GM10266 (cell line): ENCODE measurements around the gene SASH1.

Experiments
- DNase-seq: peaks from one replicate; pipeline ENCODE4 v3.0.0; 2012; ENCODE audit errors: extremely low spot score
- TF ChIP-seq, protein P1 (sequence below): IDR thresholded peaks from 2 replicates; pipeline ENCODE4 v1.5.1; 2012; ENCODE audit warnings: mild to moderate bottlenecking, low read depth; ENCODE audit not compliant: control insufficient read depth, insufficient read depth; ENCODE audit errors: missing control alignments

SASH1 gene

GRCh38 chr6:148441454-148441911 lies 98.8 kb downstream of the SASH1 start:
- TF ChIP-seq, protein P1, sequence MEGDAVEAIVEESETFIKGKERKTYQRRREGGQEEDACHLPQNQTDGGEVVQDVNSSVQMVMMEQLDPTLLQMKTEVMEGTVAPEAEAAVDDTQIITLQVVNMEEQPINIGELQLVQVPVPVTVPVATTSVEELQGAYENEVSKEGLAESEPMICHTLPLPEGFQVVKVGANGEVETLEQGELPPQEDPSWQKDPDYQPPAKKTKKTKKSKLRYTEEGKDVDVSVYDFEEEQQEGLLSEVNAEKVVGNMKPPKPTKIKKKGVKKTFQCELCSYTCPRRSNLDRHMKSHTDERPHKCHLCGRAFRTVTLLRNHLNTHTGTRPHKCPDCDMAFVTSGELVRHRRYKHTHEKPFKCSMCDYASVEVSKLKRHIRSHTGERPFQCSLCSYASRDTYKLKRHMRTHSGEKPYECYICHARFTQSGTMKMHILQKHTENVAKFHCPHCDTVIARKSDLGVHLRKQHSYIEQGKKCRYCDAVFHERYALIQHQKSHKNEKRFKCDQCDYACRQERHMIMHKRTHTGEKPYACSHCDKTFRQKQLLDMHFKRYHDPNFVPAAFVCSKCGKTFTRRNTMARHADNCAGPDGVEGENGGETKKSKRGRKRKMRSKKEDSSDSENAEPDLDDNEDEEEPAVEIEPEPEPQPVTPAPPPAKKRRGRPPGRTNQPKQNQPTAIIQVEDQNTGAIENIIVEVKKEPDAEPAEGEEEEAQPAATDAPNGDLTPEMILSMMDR = no peak
- no peak for DNase-seq

DNA sequence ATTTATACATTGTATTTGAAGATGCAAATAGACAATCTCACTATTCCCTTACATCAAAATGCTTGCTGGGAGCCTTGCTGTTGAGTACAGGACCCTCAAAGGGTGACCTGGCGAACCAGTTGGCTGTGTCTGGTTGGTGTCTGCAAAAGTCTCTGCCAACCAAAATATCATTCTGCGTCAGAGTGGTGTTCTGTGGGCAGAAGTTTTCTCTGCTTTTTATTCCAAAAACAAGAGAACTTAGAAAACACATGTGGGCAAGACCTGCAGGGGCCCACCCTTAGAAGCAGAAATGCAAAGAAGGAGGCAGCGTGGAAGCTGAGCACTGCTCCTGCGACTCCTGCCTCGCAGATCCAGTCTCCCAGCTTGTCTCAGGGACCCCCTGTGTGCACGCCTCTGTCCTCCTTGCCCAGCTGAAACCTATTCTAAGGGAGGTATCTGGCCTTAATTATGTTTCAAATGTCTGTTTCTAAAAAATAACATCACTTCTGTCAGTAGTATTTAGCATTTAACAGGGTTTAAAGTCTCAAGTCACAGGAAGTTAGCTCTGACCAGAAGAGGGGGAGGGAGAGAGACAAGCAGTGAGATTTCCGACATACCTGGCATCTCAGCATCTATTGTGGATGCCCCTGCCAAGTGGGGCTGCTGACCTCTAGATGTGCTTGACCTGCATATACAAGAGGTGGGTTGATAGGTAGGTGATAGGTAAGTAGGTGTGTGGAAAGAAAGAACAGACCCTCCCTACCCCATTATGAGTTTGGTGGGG lies 101.3 kb downstream of the SASH1 start:
- no peak for DNase-seq
- TF ChIP-seq, protein P1 = no peak

GRCh38 chr6:148445116-148445515 lies 102.5 kb downstream of the SASH1 start:
- TF ChIP-seq, protein P1 = no peak
- no peak for DNase-seq

DNA sequence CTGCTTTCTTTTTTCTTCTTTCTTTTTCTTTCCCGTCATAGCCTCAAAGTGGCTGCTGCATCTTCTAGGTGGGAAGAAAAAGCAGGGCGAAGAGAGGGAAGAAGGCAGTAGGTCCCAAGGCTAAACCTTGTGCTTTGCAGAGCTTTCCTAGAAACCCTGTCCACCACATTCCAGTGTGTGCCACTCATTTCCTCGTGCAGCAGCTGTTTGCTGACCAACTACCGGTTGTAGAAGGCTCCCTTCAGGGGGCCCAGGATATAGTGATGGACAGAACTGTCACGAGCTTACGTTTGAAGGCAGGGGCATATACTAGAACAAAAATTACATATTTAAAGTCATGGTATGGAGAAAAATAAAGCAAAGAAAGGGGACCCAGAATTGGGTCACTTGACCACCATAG lies 103.0 kb downstream of the SASH1 start:
- DNase-seq = no peak
- TF ChIP-seq, protein P1 = no peak

- DNase-seq = no peak
- TF ChIP-seq, protein P1 = no peak
These were observed 104.0 kb downstream of the SASH1 start for GRCh38 chr6:148446681-148447080.

- TF ChIP-seq, protein P1 = no peak
- no peak for DNase-seq
These were observed 105.0 kb downstream of the SASH1 start for GRCh38 chr6:148447521-148448230.
